ENCODE measurements around the gene CDT1. TPM values are rescaled to one million over a fixed set of nuclear protein-coding genes. Genes with fewer than 3 reads are reported as not detected.

CDT1 gene
- total and polyA plus RNA-seq, 4 donors: 0.05 to 1.5 (median 0.94) TPM

- Histone ChIP-seq H3K36me3 (ENCODE audit: control insufficient read depth in 1 of 2, insufficient read depth in 2 of 2, low read length in 1 of 2) (no peaks in the 10 kb centered on the region), H3K4me3 (ENCODE audit: low read length in 2 of 2) (no peak overlapping the region), H3K4me1 (ENCODE audit: control insufficient read depth in 1 of 2, insufficient read depth in 2 of 2, low read length in 2 of 2) (no peaks in the 10 kb centered on the region), H3K27me3 (ENCODE audit: control insufficient read depth in 1 of 2, insufficient read depth in 2 of 2, low read length in 1 of 2) (no peaks in the 10 kb centered on the region), H3K9me3 (ENCODE audit: control insufficient read depth, low read length) (no peaks in the 10 kb centered on the region), H3K27ac (ENCODE audit: low read depth in 1 of 2, low read length in 2 of 2) (no peak overlapping the region)
- WGBS, 2 donors: 88 to 89% methylated on average over 17 to 21 of the region's 21 CpGs
- intact Hi-C loops (cut with DNase I): no loop called here
- no peak for ATAC-seq (ENCODE audit: low FRiP score)
- DNase-seq: no peak
These were observed 45.0 kb downstream of the CDT1 start for GRCh38 chr16:88848557-88848956.

GRCh38 chr16:88850531-88851199 is 47.1 kb downstream of the CDT1 start:
- DNase-seq: no peak
- no peaks in the 10 kb centered on the region for H3K36me3 ChIP-seq (ENCODE audit: control insufficient read depth in 1 of 2, insufficient read depth in 2 of 2, low read length in 1 of 2)
- ATAC-seq (ENCODE audit: low FRiP score): no peak
- intact Hi-C loops (cut with DNase I): no loop called here
- no peak overlapping the region for H3K4me3 ChIP-seq (ENCODE audit: low read length in 2 of 2)
- no peaks in the 10 kb centered on the region for H3K27me3 ChIP-seq (ENCODE audit: control insufficient read depth in 1 of 2, insufficient read depth in 2 of 2, low read length in 1 of 2)
- no peaks in the 10 kb centered on the region for H3K4me1 ChIP-seq (ENCODE audit: control insufficient read depth in 1 of 2, insufficient read depth in 2 of 2, low read length in 2 of 2)
- WGBS, 2 donors: 95 to 97% methylated on average over 33 of the region's 33 CpGs
- H3K9me3 ChIP-seq (ENCODE audit: control insufficient read depth, low read length): no peaks in the 10 kb centered on the region
- H3K27ac ChIP-seq (ENCODE audit: low read depth in 1 of 2, low read length in 2 of 2): no peak overlapping the region

- Histone ChIP-seq H3K4me1 (ENCODE audit: control insufficient read depth in 1 of 2, insufficient read depth in 2 of 2, low read length in 2 of 2) (no peaks in the 10 kb centered on the region), H3K4me3 (ENCODE audit: low read length in 2 of 2) (no peak overlapping the region), H3K36me3 (ENCODE audit: control insufficient read depth in 1 of 2, insufficient read depth in 2 of 2, low read length in 1 of 2) (no peaks in the 10 kb centered on the region), H3K9me3 (ENCODE audit: control insufficient read depth, low read length) (no peaks in the 10 kb centered on the region), H3K27ac (ENCODE audit: low read depth in 1 of 2, low read length in 2 of 2) (no peak overlapping the region), H3K27me3 (ENCODE audit: control insufficient read depth in 1 of 2, insufficient read depth in 2 of 2, low read length in 1 of 2) (no peaks in the 10 kb centered on the region)
- intact Hi-C loops (cut with DNase I): no loop called here
- no peak for DNase-seq
- 94 to 96% methylated on average over 19 of the region's 19 CpGs for WGBS, 2 donors
- no peak for ATAC-seq (ENCODE audit: low FRiP score)
These were observed 48.0 kb downstream of the CDT1 start for GRCh38 chr16:88851616-88852015.

GRCh38 chr16:88853325-88853941 is 49.8 kb downstream of the CDT1 start:
- no peak for DNase-seq
- no peaks in the 10 kb centered on the region for H3K4me1 ChIP-seq (ENCODE audit: control insufficient read depth in 1 of 2, insufficient read depth in 2 of 2, low read length in 2 of 2)
- no peaks in the 10 kb centered on the region for H3K36me3 ChIP-seq (ENCODE audit: control insufficient read depth in 1 of 2, insufficient read depth in 2 of 2, low read length in 1 of 2)
- 82 to 83% methylated on average over 17 of the region's 17 CpGs for WGBS, 2 donors
- intact Hi-C loops (cut with DNase I): no loop called here
- no peak overlapping the region for H3K4me3 ChIP-seq (ENCODE audit: low read length in 2 of 2)
- ATAC-seq (ENCODE audit: low FRiP score): no peak
- H3K27ac ChIP-seq (ENCODE audit: low read depth in 1 of 2, low read length in 2 of 2): no peak overlapping the region
- no peaks in the 10 kb centered on the region for H3K27me3 ChIP-seq (ENCODE audit: control insufficient read depth in 1 of 2, insufficient read depth in 2 of 2, low read length in 1 of 2)
- H3K9me3 ChIP-seq (ENCODE audit: control insufficient read depth, low read length): no peaks in the 10 kb centered on the region

- Histone ChIP-seq H3K36me3 (ENCODE audit: control insufficient read depth in 1 of 2, insufficient read depth in 2 of 2, low read length in 1 of 2) (no peaks in the 10 kb centered on the region), H3K4me3 (ENCODE audit: low read length in 2 of 2) (no peak overlapping the region), H3K27ac (ENCODE audit: low read depth in 1 of 2, low read length in 2 of 2) (no peak overlapping the region), H3K9me3 (ENCODE audit: control insufficient read depth, low read length) (no peaks in the 10 kb centered on the region), H3K27me3 (ENCODE audit: control insufficient read depth in 1 of 2, insufficient read depth in 2 of 2, low read length in 1 of 2) (no peaks in the 10 kb centered on the region), H3K4me1 (ENCODE audit: control insufficient read depth in 1 of 2, insufficient read depth in 2 of 2, low read length in 2 of 2) (no peaks in the 10 kb centered on the region)
- intact Hi-C loops (cut with DNase I): loop anchor here (5.0 kb wide), 2 partner anchors 42 to 117 kb away; partner anchors contain the start of gene APRT (in 1 of the 2)
- WGBS, 2 donors: 71 to 75% methylated on average over 20 of the region's 20 CpGs
- ATAC-seq (ENCODE audit: low FRiP score): no peak
- DNase-seq: peak in 1 of 2 donors; percentile 68
These were observed 50.9 kb downstream of the CDT1 start for GRCh38 chr16:88854306-88855111.

- no peak overlapping the region for H3K27ac ChIP-seq (ENCODE audit: low read depth in 1 of 2, low read length in 2 of 2)
- ATAC-seq (ENCODE audit: low FRiP score): no peak
- WGBS, 2 donors: 85 to 90% methylated on average over 8 of the region's 8 CpGs
- no peaks in the 10 kb centered on the region for H3K4me1 ChIP-seq (ENCODE audit: control insufficient read depth in 1 of 2, insufficient read depth in 2 of 2, low read length in 2 of 2)
- no peak overlapping the region for H3K4me3 ChIP-seq (ENCODE audit: low read length in 2 of 2)
- no peak for DNase-seq
- H3K27me3 ChIP-seq (ENCODE audit: control insufficient read depth in 1 of 2, insufficient read depth in 2 of 2, low read length in 1 of 2): no peaks in the 10 kb centered on the region
- no peaks in the 10 kb centered on the region for H3K9me3 ChIP-seq (ENCODE audit: control insufficient read depth, low read length)
- H3K36me3 ChIP-seq (ENCODE audit: control insufficient read depth in 1 of 2, insufficient read depth in 2 of 2, low read length in 1 of 2): no peaks in the 10 kb centered on the region
- intact Hi-C loops (cut with DNase I): loop anchor here (5.0 kb wide), 2 partner anchors 43 to 118 kb away; partner anchors contain the start of gene APRT (in 1 of the 2)
These were observed 51.6 kb downstream of the CDT1 start for GRCh38 chr16:88855176-88855575.

GRCh38 chr16:88855736-88856121 is 52.1 kb downstream of the CDT1 start:
- Histone ChIP-seq H3K27me3 (ENCODE audit: control insufficient read depth in 1 of 2, insufficient read depth in 2 of 2, low read length in 1 of 2) (no peaks in the 10 kb centered on the region), H3K4me3 (ENCODE audit: low read length in 2 of 2) (no peak overlapping the region), H3K4me1 (ENCODE audit: control insufficient read depth in 1 of 2, insufficient read depth in 2 of 2, low read length in 2 of 2) (no peaks in the 10 kb centered on the region), H3K27ac (ENCODE audit: low read depth in 1 of 2, low read length in 2 of 2) (no peak overlapping the region), H3K36me3 (ENCODE audit: control insufficient read depth in 1 of 2, insufficient read depth in 2 of 2, low read length in 1 of 2) (no peaks in the 10 kb centered on the region), H3K9me3 (ENCODE audit: control insufficient read depth, low read length) (no peaks in the 10 kb centered on the region)
- intact Hi-C loops (cut with DNase I): loop anchor here (5.0 kb wide), 2 partner anchors 43 to 118 kb away; partner anchors contain the start of gene APRT (in 1 of the 2)
- ATAC-seq (ENCODE audit: low FRiP score) (no peak), DNase-seq (no peak)
- WGBS, 2 donors: 76 to 84% methylated on average over 13 of the region's 13 CpGs

GRCh38 chr16:88856122-88856827 is 52.7 kb downstream of the CDT1 start:
- no peaks in the 10 kb centered on the region for H3K9me3 ChIP-seq (ENCODE audit: control insufficient read depth, low read length)
- DNase-seq (peak in 1 of 2 donors; percentile 84), ATAC-seq (ENCODE audit: low FRiP score) (no peak)
- peak overlapping the region; percentile 22 to 52 for H3K4me3 ChIP-seq (ENCODE audit: low read length in 2 of 2)
- no peaks in the 10 kb centered on the region for H3K4me1 ChIP-seq (ENCODE audit: control insufficient read depth in 1 of 2, insufficient read depth in 2 of 2, low read length in 2 of 2)
- H3K27me3 ChIP-seq (ENCODE audit: control insufficient read depth in 1 of 2, insufficient read depth in 2 of 2, low read length in 1 of 2): no peaks in the 10 kb centered on the region
- no peaks in the 10 kb centered on the region for H3K36me3 ChIP-seq (ENCODE audit: control insufficient read depth in 1 of 2, insufficient read depth in 2 of 2, low read length in 1 of 2)
- no peak overlapping the region for H3K27ac ChIP-seq (ENCODE audit: low read depth in 1 of 2, low read length in 2 of 2)
- intact Hi-C loops (cut with DNase I): loop anchor here (5.0 kb wide), 2 partner anchors 44 to 119 kb away; partner anchors contain the start of gene APRT (in 1 of the 2)
- 10 to 21% methylated on average over 18 to 50 of the region's 53 CpGs for WGBS, 2 donors

All from aorta (tissue), 5 donors.